DOHH2 (cell line): ENCODE measurements around the gene DNASE1L1.

Experiments used
- H3F3A ChIP-seq: fragments of 200-600 bp; sonication (generic), shearing (Covaris generic); 2 replicates; pipeline ENCODE4 v1.6.0; 2016; ENCODE audit warnings: antibody characterized with exemption, mild to moderate bottlenecking; ENCODE audit not compliant: control insufficient read depth, insufficient read depth
- H3K27ac ChIP-seq: fragments of 200-600 bp; sonication (generic); 2 replicates; pipeline ENCODE4 v1.5.1; 2014; ENCODE audit warnings: low read depth, mild to moderate bottlenecking, low read length, moderate library complexity
- H3K27me3 ChIP-seq: fragments of 200-600 bp; sonication (generic); 2 replicates; pipeline ENCODE4 v1.6.1; 2014; ENCODE audit warnings: mild to moderate bottlenecking, low read length, mixed read lengths; ENCODE audit not compliant: control insufficient read depth
- H3K36me3 ChIP-seq: fragments of 200-600 bp; sonication (generic); 2 replicates; pipeline ENCODE4 v1.6.1; 2014; ENCODE audit warnings: mild to moderate bottlenecking, low read length, moderate library complexity, mixed read lengths; ENCODE audit not compliant: control insufficient read depth
- H3K4me1 ChIP-seq: fragments of 200-600 bp; sonication (generic); 2 replicates; pipeline ENCODE4 v1.6.1; 2014; ENCODE audit warnings: mild to moderate bottlenecking, low read length, mixed read lengths; ENCODE audit not compliant: control insufficient read depth
- H3K4me2 ChIP-seq: fragments of 200-600 bp; sonication (generic); 2 replicates; pipeline ENCODE4 v1.6.0; 2014; ENCODE audit warnings: mild to moderate bottlenecking, low read length, moderate library complexity
- H3K4me3 ChIP-seq: fragments of 200-600 bp; sonication (generic); 2 replicates; pipeline ENCODE4 v1.5.1; 2014; ENCODE audit warnings: mild to moderate bottlenecking, low read length, mixed read lengths
- H3K79me2 ChIP-seq: fragments of 200-600 bp; sonication (generic); 2 replicates; pipeline ENCODE4 v1.6.1; 2014; ENCODE audit warnings: mild to moderate bottlenecking, low read length, mixed read lengths; ENCODE audit not compliant: control insufficient read depth
- H3K9me2 ChIP-seq: fragments of 200-600 bp; sonication (generic); replicated peaks from 2 replicates; pipeline ENCODE4 v1.6.1; 2014; ENCODE audit warnings: mild to moderate bottlenecking, low read length, mixed read lengths; ENCODE audit not compliant: control insufficient read depth
- H3K9me3 ChIP-seq: fragments of 200-600 bp; sonication (generic); 2 replicates; pipeline ENCODE4 v1.6.1; 2014; ENCODE audit warnings: antibody characterized with exemption, low read length, mixed read lengths; ENCODE audit not compliant: control insufficient read depth, insufficient read depth
- H4K20me1 ChIP-seq: fragments of 200-600 bp; sonication (generic); 2 replicates; pipeline ENCODE4 v1.6.0; 2014; ENCODE audit warnings: low read depth, mild to moderate bottlenecking, antibody characterized with exemption, low read length, moderate library complexity; ENCODE audit not compliant: control insufficient read depth, insufficient read depth
- EZH2phosphoT487 ChIP-seq: fragments of 200-600 bp; sonication (generic); IDR thresholded peaks from 2 replicates; pipeline ENCODE4 v1.6.1; 2017; ENCODE audit warnings: borderline replicate concordance, mild to moderate bottlenecking, antibody characterized with exemption, low read length, moderate library complexity, mixed read lengths
- TF ChIP-seq, protein P1 (sequence below): fragments of 200-600 bp; sonication (generic); IDR thresholded peaks from one replicate; pipeline ENCODE4 v1.5.1; 2014; ENCODE audit warnings: antibody characterized with exemption, mild to moderate bottlenecking, low read depth, low read length; ENCODE audit not compliant: poor library complexity, severe bottlenecking

Gene DNASE1L1

GRCh38 chrX:154432210-154432609 is 23.2 kb upstream of the DNASE1L1 start:
- Histone ChIP-seq H3K9me3 (no peaks in the 10 kb centered on the region), H3F3A (no peaks in the 10 kb centered on the region), H3K4me2 (no peak overlapping the region), H4K20me1 (no peaks in the 10 kb centered on the region), H3K79me2 (peaks cover 27% of the 10 kb centered on the region), H3K27ac (no peak overlapping the region), H3K4me3 (no peak overlapping the region), H3K36me3 (no peaks in the 10 kb centered on the region; the same call in 1 of the 2 replicates), H3K4me1 (peaks cover 20% of the 10 kb centered on the region), H3K27me3 (no peaks in the 10 kb centered on the region), H3K9me2 (no peaks in the 10 kb centered on the region)
- no peak for TF ChIP-seq EZH2phosphoT487
- TF ChIP-seq, protein P1, sequence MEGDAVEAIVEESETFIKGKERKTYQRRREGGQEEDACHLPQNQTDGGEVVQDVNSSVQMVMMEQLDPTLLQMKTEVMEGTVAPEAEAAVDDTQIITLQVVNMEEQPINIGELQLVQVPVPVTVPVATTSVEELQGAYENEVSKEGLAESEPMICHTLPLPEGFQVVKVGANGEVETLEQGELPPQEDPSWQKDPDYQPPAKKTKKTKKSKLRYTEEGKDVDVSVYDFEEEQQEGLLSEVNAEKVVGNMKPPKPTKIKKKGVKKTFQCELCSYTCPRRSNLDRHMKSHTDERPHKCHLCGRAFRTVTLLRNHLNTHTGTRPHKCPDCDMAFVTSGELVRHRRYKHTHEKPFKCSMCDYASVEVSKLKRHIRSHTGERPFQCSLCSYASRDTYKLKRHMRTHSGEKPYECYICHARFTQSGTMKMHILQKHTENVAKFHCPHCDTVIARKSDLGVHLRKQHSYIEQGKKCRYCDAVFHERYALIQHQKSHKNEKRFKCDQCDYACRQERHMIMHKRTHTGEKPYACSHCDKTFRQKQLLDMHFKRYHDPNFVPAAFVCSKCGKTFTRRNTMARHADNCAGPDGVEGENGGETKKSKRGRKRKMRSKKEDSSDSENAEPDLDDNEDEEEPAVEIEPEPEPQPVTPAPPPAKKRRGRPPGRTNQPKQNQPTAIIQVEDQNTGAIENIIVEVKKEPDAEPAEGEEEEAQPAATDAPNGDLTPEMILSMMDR = no peak

GRCh38 chrX:154431341-154431740 is 22.3 kb upstream of the DNASE1L1 start:
- H3K9me3 ChIP-seq = no peaks in the 10 kb centered on the region
- TF ChIP-seq, protein P1 = no peak
- TF ChIP-seq EZH2phosphoT487 = no peak

GRCh38 chrX:154430916-154431315 is 21.9 kb upstream of the DNASE1L1 start:
- H3K27me3 ChIP-seq = no peaks in the 10 kb centered on the region
- no peak for TF ChIP-seq EZH2phosphoT487
- TF ChIP-seq, protein P1 = no peak
- H3K4me2 ChIP-seq = no peak overlapping the region

More at GRCh38 chrX:154431341-154431740, 22.3 kb upstream of the DNASE1L1 start:
- H3K4me1 ChIP-seq = peaks cover 20% of the 10 kb centered on the region
- H3K79me2 ChIP-seq = peaks cover 25% of the 10 kb centered on the region
- no peaks in the 10 kb centered on the region for H3K9me2 ChIP-seq
- H3K36me3 ChIP-seq = no peaks in the 10 kb centered on the region; the same call in 1 of the 2 replicates
- no peaks in the 10 kb centered on the region for H3F3A ChIP-seq
- H4K20me1 ChIP-seq = no peaks in the 10 kb centered on the region
- no peak overlapping the region for H3K4me3 ChIP-seq
- H3K27me3 ChIP-seq = no peaks in the 10 kb centered on the region
- H3K4me2 ChIP-seq = no peak overlapping the region
- no peak overlapping the region for H3K27ac ChIP-seq

More at GRCh38 chrX:154430916-154431315, 21.9 kb upstream of the DNASE1L1 start:
- peaks cover 17% of the 10 kb centered on the region for H3K4me1 ChIP-seq
- no peaks in the 10 kb centered on the region for H3K9me2 ChIP-seq
- no peaks in the 10 kb centered on the region for H4K20me1 ChIP-seq
- H3K79me2 ChIP-seq = peaks cover 25% of the 10 kb centered on the region
- no peak overlapping the region for H3K27ac ChIP-seq
- no peaks in the 10 kb centered on the region; the same call in 1 of the 2 replicates for H3K36me3 ChIP-seq
- no peaks in the 10 kb centered on the region for H3K9me3 ChIP-seq
- H3K4me3 ChIP-seq = no peak overlapping the region
- H3F3A ChIP-seq = no peaks in the 10 kb centered on the region
